ENCODE data around the gene DDX27. TPM values are rescaled to one million over a fixed set of nuclear protein-coding genes. Genes with fewer than 3 reads are reported as not detected.

The DDX27 gene
- total and polyA plus RNA-seq, 2 of the 8 experiments (the other 6 are each of a cell fraction or from before 2014, with no cell fraction given) = 42.7 to 51.0 TPM

DNA sequence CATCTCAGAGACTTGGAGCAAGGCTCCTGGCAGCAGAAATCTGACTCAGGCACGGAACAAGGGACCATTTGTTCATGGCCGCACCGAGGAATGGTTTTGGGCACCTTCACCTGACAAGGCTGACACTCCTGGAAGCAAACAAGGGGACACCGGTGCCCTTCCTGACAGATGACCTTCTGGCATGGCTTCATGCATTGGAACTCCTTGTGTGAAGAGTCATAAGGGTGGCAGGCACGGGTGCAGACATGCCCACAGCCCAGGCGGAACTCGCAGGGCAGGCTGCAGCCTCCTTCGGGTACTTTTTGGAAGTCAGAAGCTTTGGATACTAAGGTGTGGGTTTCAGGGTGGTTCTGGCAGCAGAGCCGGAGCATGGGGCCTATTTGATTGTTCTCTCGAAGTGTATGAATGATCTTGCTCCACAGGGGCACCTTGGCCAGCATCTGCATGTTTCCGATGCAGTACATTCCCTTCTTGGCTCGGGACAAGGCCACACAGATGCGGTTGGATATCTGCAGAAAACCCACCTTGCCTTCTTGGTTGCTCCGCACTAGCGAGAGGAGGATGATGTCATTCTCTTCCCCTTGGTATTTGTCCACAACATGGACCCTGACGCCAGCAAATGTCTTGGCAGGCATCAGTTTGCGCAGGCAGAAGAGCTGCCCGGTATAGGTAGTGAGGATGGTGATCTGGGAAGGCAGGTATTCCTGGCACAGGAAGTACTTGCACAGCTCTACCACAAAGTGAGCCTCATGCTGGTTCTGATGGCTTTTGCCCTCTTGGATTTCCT, 29.9 kb downstream of the DDX27 start:
- Histone ChIP-seq H2AFZ (ENCODE audit: low read length) (no peak overlapping the region), H2AK5ac (ENCODE audit: low read depth, low read length) (no peak overlapping the region), H3K23me2 (ENCODE audit: low read depth, low read length) (no peaks in the 10 kb centered on the region; the same call in 1 of the 2 replicates), H3K14ac (ENCODE audit: insufficient read length) (no peak overlapping the region), H3K27me3 (replicated peaks in 1 of 4; ENCODE audit: control insufficient read depth in 3 of 4, extremely low read depth in 1 of 4, insufficient read depth in 3 of 4, low read length in 3 of 4) (no peaks in the 10 kb centered on the region), H4K20me1 (replicated peaks in 1 of 2; ENCODE audit: control insufficient read depth in 1 of 2, insufficient read depth in 2 of 2, low read length in 2 of 2) (peaks cover 4 to 8% of the 10 kb centered on the region in 2 experiments), H3K56ac (replicated peaks; ENCODE audit: insufficient read length, low read depth, low read length) (no peak overlapping the region), H3K9ac (replicated peaks in 1 of 4; ENCODE audit: extremely low read depth in 1 of 4, low read depth in 3 of 4, low read length in 3 of 4) (no peak overlapping the region), H3K4ac (replicated peaks; ENCODE audit: insufficient read length, low read depth, low read length) (no peak overlapping the region), H3K18ac (ENCODE audit: extremely low read depth, low read length) (no peak overlapping the region), H2BK15ac (ENCODE audit: low read length) (no peak overlapping the region), H4K91ac (replicated peaks; ENCODE audit: insufficient read length, low read length) (no peak overlapping the region), H3K23ac (ENCODE audit: insufficient read length) (no peak overlapping the region), H2BK20ac (ENCODE audit: low read length) (no peak overlapping the region), H2BK12ac (ENCODE audit: low read depth, low read length) (no peak overlapping the region), H3K4me1 (replicated peaks in 1 of 4; ENCODE audit: control insufficient read depth in 3 of 4, insufficient read depth in 4 of 4, low read length in 3 of 4) (no peaks in the 10 kb centered on the region), H4K8ac (ENCODE audit: extremely low read depth, insufficient read depth, low read length) (no peak overlapping the region), H3K36me3 (ENCODE audit: control insufficient read depth in 2 of 4, insufficient read depth in 4 of 4, low read length in 3 of 4) (peaks cover 17 to 73% (median 52%) of the 10 kb centered on the region in 4 experiments; a peak in 7 of 8 replicates), H3K9me3 (ENCODE audit: insufficient read depth in 2 of 2, low read depth in 1 of 2, low read length in 1 of 2) (no peaks in the 10 kb centered on the region), H3K79me1 (ENCODE audit: low read depth, low read length) (no peaks in the 10 kb centered on the region), H3K4me3 (ENCODE audit: extremely low read depth in 1 of 4, insufficient read depth in 2 of 4, low read depth in 3 of 4, low read length in 4 of 4) (no peak overlapping the region), H3K4me2 (ENCODE audit: insufficient read depth in 1 of 2, low read depth in 2 of 2, low read length in 2 of 2) (no peak overlapping the region), H3K27ac (ENCODE audit: low read depth, low read length) (no peak overlapping the region), H2BK5ac (ENCODE audit: low read depth, low read length) (no peak overlapping the region), H3K79me2 (ENCODE audit: control insufficient read depth in 1 of 2, insufficient read depth in 2 of 2, low read length in 2 of 2) (no peaks in the 10 kb centered on the region), H2BK120ac (replicated peaks; ENCODE audit: low read depth, low read length) (no peak overlapping the region), H4K5ac (ENCODE audit: insufficient read length, low read depth, low read length) (no peak overlapping the region)
- FAIRE-seq (no peak), DNase-seq (ENCODE audit: low read depth in 1 of 2, low spot score in 2 of 2) (no peak)
- ChIA-PET POLR2A (ENCODE audit: partially characterized antibody) (interaction anchor here (1.0 to 6.0 kb wide), 9 partner anchors 13 to 146 kb away, joined by 3 to 54 read pairs (median 4); partner anchors contain the start of genes DDX27 and ZNFX1), CTCF (ENCODE audit: partially characterized antibody) (interaction anchor here (1.6 kb wide), 1 partner anchor 75 kb away, joined by 3 read pairs; no protein-coding TSS in a partner anchor)
- TF ChIP-seq RAD21 (IDR thresholded peaks at IDR 0.05 in 1 of 2, conservative IDR thresholded peaks at IDR 0.05 in 1 of 2; ENCODE audit: low read depth in 2 of 2, low read length in 2 of 2) (no peak), ASH2L (IDR thresholded peaks at IDR 0.05; ENCODE audit: low read length) (no peak), CHD1 (IDR thresholded peaks at IDR 0.05; ENCODE audit: low read depth, low read length) (no peak), HDAC6 (IDR thresholded peaks at IDR 0.05; ENCODE audit: low read depth, low read length) (no peak), TBP (IDR thresholded peaks at IDR 0.05; ENCODE audit: low read depth, low read length) (no peak), POLR2A (IDR thresholded peaks at IDR 0.05; ENCODE audit: control extremely low read depth in 1 of 2, low read depth in 2 of 2, low read length in 2 of 2) (no peak)
- TF ChIP-seq, protein P1, sequence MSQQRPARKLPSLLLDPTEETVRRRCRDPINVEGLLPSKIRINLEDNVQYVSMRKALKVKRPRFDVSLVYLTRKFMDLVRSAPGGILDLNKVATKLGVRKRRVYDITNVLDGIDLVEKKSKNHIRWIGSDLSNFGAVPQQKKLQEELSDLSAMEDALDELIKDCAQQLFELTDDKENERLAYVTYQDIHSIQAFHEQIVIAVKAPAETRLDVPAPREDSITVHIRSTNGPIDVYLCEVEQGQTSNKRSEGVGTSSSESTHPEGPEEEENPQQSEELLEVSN (IDR thresholded peaks at IDR 0.05) = no peak
- 93% methylated on average over 18 of the region's 18 CpGs; no CpG with 5 or more reads in 1 of the 2 experiments for WGBS, 2 experiments (ENCODE audit: extremely low coverage in 1 of 2, insufficient coverage in 1 of 2, insufficient read length in 1 of 2, insufficient replicate concordance in 2 of 2, low coverage in 1 of 2, low lambda C conversion rate in 2 of 2, missing lambda C conversion rate in 1 of 2)

Data from H1 (cell line).